DMS 273 (cell line): ENCODE data around the gene MAGI2.

Experiments used
- DNase-seq: peaks from one replicate; lab custom pipeline; 2025; ENCODE audit not compliant: unreplicated experiment; lab: John Stamatoyannopoulos, UW

MAGI2 gene

DNA sequence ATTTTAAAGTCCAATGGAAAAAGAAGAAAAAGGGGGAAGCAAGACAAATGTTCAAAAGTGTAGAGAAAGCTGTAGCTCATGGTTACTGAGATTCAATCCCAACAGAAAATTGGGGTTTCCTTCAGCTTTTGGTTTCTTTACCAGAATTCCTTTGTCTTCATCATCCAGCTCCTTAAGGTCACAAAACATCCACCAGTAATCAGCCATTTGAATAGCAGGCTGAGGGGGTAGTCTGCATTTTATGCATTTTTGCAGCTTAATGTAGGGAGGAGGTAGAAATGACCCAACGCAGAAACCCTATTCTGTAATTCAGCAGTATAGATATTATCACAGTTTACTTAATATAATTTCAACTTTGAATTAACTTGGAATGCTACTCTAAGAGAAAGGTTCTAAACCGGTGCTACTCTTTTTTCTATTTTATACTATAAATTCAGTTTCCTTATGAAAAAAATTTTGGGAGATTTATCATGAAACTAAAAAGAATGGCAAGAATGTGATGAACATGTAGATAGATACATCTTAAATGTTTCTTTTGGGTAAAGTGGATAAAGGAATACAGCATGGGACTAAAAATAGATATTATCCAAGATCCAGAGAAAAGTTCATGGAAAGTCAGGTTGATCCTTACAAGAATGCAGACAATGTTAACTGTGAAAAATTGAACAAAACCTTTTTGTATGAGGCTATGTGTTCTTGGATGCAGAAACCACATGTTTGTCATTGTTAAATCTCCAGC, 1058.0 kb downstream of the MAGI2 start:
- no peak for DNase-seq

DNA sequence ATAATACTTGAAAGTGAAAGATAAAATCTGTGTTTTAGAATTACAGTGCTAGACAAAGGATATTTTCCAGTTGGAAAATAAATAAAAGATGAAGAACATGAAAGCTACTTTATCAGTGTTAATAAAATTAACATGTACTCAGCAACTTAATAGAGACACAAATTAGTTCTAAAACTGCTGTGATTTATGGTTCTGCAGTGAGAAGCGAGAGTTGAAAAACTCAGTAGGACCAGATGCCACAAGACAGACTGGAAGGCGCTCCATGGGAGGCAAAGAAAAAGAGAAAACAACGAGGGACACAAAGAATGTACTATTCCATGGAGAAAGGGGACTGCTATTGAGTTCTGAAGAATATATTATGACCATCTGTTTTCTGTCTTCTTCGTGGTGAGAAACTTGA, 1064.4 kb downstream of the MAGI2 start:
- DNase-seq = no peak

DNA sequence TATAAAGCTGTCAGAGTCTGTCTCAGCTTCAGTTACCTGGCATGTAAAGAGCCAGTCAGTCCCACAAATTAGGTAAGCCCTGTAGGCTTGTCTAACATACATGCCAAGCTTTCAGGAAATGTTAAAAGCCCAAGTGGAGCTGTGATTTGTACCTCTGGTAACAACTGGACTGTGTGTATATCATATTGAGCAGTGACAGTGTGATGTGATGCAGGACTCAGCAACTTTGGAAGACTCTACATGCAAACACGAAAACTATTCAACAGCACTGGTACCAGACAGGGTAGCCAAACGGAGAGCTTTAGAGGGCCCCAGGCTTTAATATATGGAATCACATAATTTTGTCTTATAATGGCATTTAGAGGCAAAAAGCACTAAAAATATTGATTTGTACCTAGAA, 1066.9 kb downstream of the MAGI2 start:
- DNase-seq = no peak

DNA sequence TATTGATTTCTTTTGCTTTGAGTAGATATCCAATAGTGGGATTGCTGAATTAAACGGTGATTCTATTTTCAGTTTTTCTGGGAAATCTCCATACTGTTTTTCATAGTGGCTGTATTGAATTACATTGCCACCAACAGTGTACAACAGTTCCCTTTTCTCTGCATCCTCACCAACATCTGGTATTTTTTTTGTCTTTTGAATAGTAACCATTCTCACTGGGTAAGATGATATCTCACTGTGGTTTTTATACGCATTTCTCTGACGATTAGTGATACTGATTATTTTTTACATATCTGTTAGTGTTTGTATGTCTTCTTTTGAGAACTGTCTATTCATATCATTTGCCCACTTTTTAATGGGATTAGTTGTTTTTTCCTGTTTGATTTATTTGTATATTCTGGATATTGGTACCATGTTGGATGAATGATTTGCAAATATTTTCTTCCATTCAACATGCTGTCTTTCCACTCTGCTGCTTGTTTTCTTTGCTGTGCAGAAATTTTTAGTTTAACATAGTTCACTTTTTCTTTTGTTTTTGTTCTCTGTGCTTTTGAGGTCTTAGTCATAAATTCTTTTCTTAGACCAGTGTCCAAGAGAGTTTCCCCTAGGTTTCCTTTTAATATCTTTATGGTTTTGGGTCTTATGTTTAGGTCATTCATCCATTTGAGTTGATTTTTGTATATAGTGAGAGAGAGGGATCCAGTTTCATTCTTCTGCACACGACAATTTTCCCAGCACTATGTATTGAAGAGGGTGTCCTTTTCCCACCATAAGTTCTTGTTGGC, 1070.2 kb downstream of the MAGI2 start:
- DNase-seq = no peak

DNA sequence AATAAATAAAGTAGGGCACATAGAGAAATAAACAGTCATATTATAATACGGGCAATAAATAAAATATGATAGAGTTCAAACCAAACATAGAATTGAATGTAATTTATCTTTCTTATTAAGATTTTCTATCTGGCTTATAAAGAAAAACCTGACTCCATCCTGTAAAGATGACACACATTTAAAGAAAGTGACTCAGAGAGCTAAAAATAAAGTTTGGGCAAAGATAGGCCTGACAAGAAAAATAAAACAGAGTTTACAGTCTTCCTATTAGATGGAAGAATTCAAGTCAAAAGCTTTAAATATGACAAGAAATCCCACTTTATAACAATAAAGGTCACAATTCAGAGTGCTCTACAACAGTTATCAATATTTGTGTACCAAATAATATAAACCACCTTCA, 1074.3 kb downstream of the MAGI2 start:
- DNase-seq = no peak

DNA sequence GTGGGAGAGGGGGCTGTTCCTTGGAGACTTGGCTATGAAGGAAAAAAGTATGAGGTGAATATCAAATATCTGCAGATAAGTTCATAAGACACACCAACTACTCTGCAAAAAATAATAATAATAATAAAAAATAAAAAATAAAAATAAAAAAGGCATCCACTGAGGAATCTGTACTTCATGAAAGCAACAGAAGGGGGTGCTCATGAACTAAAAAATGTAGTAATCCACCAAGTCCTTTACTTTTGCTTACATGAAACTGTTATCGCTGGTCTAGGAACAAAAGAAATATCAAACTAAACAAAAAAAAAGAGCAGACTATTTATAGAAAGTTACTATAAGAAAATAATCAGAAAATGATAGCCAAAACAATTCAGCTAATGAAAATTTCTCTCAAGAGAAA, 1075.9 kb downstream of the MAGI2 start:
- no peak for DNase-seq

DNA sequence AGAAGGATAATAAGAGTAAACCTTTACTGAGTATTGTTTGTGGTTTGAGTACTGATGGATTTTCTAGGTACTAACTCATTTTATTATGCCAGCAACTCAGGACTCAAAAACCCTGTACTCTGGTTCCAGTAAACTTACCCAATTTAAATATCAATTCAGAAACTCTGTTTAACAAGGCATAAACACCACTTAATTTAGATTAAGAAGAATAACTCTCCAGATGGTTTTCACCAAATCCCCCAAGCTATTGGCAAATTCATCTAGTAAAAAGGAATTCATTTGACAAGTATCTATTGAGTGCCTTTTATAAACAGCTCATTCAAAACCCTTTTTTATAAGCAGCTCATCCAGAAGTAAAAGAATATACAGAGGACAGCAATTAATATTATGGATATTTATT, 1082.5 kb downstream of the MAGI2 start:
- no peak for DNase-seq

DNA sequence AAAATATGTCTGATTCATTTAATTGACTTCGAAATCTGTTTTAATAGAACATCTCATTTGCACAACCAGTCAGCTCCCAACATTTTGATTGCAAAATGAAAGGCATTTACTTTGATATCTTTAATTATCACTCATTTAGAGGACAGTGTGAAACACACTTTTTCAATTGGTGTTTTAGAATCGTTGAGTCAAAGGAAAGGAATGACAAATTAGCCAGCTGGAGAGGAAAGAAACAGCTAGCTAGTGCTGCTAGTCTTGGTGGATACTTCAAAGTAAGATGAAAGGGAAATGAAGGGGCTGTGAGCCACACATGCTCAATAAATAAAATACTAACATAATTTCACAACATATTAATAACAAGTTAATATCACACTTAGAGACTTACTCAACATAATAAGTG, 1084.7 kb downstream of the MAGI2 start:
- DNase-seq = peak; percentile 9

DNA sequence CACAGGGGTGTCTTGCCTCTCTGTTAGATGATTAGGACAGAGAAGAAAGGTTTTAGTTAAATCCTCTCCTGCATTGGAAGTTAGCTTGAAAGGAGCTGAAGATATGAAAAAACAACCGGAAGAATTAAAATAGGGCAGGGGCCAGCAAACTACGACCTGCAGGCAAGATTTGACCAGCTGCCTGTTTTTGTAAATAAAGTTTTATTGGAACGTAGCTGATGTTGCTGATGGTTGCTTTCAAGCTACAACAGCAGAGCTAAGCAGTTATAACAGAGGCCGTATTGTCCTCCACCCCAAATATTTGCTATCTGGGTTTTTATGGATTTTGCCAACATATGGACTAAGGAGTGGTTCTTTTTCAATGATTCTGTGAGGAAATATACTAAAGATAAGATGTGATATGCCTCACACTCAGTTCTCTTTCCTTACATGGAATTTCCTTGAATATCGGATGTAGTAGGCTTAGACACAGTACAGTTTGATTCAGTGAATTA, 1086.1 kb downstream of the MAGI2 start:
- DNase-seq = no peak

DNA sequence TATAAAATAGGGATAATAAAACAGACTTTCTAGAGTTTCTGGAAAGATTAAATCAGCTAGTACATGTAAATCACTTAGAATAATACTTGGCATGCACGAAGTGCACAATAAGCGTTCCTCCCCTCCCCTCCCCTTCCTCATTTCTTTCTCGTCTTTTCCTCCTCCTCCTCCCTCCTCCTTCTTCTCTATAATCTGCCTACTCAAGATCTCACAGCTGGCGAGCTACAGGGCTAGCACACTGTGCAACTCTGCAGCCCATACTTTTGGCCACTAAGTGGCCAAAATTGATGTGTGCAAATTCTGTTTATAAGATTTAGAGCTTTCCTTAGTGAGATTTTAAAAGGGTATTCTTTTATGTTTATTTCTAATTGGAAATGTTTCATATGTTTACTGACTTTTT, 1089.6 kb downstream of the MAGI2 start:
- peak; percentile 16 for DNase-seq

DNA sequence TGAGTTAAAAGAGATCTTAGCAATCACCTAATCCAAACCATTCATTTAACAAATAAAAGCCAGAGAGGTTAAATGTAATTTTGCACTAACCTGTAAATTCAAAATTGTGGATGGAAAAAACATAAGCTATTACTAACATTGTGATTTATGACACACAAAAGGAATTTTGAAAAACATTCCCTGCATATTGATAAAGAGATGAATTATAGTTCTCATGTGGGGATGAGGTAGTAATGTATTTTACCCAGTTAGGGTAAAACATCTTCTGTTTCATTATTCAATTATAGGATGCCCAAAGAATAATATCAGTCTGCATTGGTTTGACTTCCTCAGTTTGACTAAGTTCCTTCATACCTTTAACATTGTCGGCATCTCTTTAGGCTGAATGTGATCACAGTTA, 1093.6 kb downstream of the MAGI2 start:
- DNase-seq = no peak

DNA sequence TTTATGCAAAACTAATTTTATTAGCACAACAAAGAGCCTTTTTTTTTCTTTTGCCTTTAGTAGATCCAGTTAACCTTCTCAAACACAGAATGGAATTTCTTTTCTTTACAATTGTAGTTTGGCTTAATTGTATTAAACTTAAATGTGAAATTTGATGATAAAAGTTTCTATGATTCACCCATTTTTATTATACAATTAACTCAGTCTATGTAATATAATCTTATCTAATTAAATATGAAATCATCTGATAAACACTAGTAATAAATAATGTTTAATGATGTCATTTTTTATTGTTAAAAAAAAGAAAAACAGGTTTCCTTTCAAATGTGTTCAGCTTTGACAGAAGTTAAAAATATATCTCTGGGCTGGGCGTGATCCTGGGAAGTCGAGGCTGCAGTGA, 1095.8 kb downstream of the MAGI2 start:
- DNase-seq = no peak

DNA sequence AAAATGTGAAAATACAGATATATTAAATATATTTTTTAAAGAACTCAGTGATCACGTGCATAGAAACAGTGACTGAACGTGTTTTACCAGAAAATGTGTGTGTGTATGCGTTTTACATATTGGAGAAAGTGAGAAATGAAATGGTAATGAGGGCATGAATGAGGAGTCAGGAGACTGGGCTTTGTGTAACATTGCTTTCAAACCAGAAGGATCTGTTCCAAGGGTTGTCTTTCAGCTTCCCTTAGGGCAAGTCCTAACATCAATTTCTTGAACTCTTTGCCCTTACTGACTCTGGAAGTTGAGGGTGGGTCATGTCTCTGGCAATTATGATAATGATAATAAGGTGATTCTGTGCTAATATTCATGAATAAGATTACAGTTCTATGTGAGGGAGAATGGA, 1097.6 kb downstream of the MAGI2 start:
- no peak for DNase-seq

DNA sequence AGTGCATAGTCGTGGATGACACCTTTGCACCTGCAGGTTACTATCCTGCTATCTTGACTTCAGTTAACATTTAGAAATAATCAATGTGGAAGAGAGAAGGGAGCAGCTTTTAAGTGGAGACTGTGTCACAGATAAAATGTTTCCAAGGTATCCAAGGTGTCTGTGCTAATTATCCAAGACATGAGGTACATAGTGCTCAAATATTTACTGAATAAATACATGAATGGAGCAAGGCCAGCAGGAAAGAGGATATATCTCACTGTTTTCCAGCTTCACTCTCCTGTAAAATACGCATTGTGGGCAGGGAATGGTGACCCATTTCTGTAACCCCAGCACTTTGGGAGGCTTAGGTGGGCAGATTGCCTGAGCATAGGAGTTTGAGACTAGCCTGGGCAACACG, 1102.5 kb downstream of the MAGI2 start:
- DNase-seq = no peak

DNA sequence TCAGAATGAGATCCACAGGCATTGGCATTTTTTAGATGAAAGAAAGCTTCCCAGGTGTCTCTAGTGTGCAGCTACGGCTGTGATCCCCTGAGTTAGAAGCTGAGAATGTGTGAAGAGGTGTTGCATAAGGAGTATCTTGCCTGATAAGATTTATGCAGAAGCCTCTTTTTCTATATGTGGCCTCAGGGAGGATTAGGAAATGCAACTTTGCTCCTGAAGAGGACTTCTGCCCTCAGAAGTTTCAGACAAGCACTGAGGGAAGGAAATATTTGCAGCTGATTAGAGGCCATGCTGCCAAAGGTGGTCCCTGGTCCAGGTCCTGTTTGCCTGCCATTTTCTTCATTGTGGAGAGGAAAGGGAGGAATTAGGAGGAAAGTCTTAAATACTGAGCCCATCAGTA, 1103.1 kb downstream of the MAGI2 start:
- DNase-seq = no peak

DNA sequence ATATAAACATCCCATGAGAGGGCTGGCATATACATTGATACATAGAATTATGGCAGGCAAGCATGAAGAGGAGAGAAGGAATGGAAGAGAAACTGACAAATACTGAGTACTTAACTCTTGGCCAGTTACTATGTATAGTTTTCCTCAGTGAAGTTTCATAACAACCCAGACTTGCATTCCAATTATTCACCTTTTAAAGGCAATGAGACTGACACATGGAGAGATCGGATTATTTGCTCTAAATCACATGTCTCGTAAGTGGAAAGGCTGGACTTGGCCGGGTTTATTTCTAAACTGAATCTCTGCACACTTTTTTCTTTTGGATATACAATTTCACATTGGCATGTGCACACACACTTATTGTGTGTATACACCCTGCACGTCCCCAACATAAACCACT, 1106.6 kb downstream of the MAGI2 start:
- DNase-seq = no peak

DNA sequence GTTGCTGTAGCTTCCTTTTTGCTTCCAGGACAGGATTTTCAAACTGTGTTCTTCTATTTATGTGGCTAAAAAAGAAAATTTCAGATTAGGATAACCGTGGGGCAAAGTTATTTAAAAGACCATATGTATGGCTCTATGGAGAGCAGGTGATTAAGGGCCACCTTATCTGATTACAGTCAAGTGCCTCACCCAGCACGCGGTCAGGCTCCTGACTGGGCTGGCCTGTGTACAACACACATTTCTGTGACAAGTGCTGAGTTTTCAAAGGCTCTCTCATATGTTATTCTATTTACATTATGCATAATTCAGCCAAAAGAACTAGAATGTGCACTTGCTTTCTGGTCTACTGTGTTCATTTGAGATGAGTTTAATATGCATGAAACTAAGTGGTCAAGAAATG, 1107.5 kb downstream of the MAGI2 start:
- no peak for DNase-seq

DNA sequence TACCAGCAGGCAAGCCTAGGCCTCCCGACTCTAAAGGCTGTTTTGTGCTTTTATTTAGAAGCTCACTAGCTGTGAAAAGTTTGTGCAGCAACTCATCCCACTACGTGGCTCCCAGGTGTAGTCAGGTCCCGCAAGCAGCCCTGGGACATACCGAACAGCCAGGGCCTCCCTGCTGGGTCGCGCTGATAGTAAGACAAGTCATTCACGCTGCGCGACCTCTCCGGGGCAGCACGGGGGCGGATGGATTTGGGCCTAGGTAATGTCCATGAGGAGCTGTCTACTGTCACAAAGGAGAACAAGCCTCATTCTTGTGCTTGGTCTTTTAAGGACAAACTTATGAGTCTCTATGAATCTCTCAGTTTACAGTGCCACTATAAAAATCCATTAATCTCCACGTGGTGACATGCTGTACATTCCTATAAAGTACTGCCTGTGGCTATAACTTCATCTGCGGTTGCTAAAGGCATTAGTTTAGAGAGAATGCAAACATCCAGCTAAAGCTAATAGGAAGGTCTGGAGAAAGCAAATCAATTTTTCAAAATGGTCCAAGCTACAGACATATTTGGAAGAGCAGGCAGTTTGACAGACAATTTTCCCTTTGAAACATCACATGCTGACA, 1108.1 kb downstream of the MAGI2 start:
- no peak for DNase-seq

DNA sequence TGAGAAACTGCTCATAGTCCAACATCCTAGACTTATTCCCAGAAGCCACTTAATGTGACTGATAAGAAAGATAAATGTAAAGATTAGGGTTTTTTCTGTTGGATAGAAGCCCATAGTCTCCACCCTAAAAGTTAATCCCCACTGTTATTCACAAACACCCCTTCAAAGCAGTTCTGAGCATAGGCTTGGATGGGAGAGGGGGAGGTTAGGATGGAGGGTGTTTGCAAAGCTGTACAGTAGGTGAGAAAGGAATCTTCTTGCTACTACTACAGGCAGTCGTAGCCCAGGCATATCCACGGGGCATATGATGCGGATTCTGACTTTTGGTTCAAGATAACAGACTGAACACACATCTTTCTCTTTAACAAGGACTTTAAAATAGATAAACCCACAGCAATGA, 1119.0 kb downstream of the MAGI2 start:
- peak; percentile 41 for DNase-seq

DNA sequence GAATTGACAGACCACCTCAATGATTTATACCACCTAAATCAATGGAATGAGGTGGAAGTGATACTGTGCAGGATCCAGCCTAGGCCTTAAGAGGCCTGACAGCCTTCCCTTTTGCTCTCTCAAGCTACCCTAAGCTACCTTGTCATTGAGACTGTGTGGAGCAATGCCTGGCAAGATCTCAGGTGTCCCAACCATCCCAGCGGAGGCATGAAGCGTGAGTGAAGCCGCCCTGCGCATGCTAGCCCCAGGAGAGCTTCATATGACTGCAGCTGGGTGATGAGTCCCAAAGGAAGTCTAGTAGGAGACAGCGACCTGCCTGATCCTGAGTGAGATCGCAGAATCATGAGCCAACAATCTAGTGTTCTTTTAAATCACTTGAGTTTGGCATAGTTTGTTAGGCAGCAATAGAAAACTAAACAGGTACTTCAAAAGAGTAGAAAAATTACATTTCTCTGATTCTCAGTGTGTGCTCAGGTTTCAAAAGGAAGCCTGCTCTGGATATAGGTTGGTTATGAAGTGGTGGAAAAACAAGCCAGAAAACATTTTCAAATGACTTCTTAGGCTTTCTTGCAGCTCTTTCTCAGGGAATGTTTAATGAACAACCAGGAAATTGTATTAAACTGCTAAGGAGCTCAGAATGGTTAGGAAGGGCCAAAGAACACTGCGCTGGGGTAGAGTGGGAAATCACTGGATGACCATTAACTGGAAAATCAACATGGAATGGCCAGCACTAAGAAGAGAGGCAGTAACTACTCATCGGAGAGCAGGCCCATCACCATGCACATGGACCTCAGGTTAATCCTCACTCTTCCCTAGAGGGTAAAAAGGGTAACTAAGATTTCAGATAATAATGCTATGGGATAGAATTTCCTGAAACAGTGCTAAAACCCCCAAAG, 1119.7 kb downstream of the MAGI2 start:
- no peak for DNase-seq

DNA sequence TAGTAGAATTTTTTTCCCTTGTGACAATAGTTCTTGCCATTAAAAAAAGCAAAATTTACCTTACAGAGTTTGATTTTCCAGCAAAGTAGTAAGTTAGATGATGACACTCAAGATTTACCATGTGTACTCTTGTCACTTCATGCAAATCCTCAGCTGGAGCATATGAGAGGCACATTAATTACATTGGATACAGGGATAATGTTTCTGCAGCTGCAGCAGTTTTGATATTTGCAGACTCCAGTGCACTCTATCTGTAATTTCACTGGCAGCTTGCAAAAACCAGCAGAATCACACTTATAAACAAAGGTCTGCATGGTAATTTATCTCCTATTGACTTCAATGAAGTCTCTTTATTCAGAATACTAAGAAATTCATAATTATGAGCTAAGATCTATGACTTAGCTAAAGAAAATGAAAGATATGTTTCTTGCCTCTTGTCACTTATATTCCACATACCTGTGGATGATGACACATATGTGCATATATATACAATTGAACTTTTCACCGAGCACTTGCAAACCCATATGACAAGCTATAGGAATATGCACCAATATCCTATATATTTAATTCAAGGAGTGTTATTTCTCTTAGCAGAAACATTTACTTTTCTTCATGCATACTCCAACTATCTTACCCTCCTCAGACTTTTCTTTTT, 1124.3 kb downstream of the MAGI2 start:
- peak; percentile 22 for DNase-seq
